Activated T-helper 17 cell treated with anti-CD3 and anti-CD28 coated beads, Interleukin-2, amount 50 U/mL, for 72 hours (primary cell): ENCODE measurements around the gene LRR1. TPM values are rescaled to one million over a fixed set of nuclear protein-coding genes. Genes with fewer than 3 reads are reported as not detected.

ENCODE experiments used
- total RNA-seq, 2 donors: library from RNA; stranded (reverse); gene quantifications; one replicate each; pipeline ENCODE4 v1.2.3, GENCODE V29; 2022

The LRR1 gene
- total RNA-seq, 2 donors from 2014 or later = 29.6 to 62.2 TPM

Other genes with a start within 250 kb of the LRR1 start
- gene RPS29, start 12.6 kb upstream of the LRR1 start, total RNA-seq = 1,000 to 10,000 TPM; 2,187 to 2,396 TPM
- 100 to 1,000 TPM; 182 to 184 TPM for gene RPL36AL, start 21.7 kb downstream of the LRR1 start, total RNA-seq
- gene MGAT2, start 21.9 kb downstream of the LRR1 start, total RNA-seq = 10 to 100 TPM; 44.6 to 49.3 TPM
- 10 to 100 TPM in 1 of 2 donors, 1 to 10 TPM in 1; 9.3 to 11.6 TPM for gene DNAAF2, start 36.3 kb downstream of the LRR1 start, total RNA-seq
- gene POLE2, start 89.3 kb downstream of the LRR1 start, total RNA-seq = 10 to 100 TPM; 33.5 to 46.8 TPM
- gene KLHDC1, start 94.2 kb downstream of the LRR1 start, total RNA-seq = 1 to 10 TPM in 1 of 2 donors, under 1 TPM in 1; 0.97 to 1.5 TPM
- 10 to 100 TPM; 14.4 to 22.5 TPM for gene KLHDC2, start 169.2 kb downstream of the LRR1 start, total RNA-seq